Sigmoid colon (tissue), 7 donors: ENCODE results near the gene SPEM1. TPM values are rescaled to one million over a fixed set of nuclear protein-coding genes. Genes with fewer than 3 reads are reported as not detected.

Experiments
- DNase-seq: peaks from one replicate; pipeline ENCODE4 v3.0.0-alpha.2; 2019
- H3K27ac ChIP-seq, 4 donors: fragments of 200-600 bp; sonication (generic); one replicate each; pipeline ENCODE4 v1.5.1; 2016 to 2019; ENCODE audit warnings: mild to moderate bottlenecking in 1 of 4
- H3K27me3 ChIP-seq, 3 donors: fragments of 200-600 bp; sonication (generic); one replicate each; pipeline ENCODE4 v1.5.1; 2019; ENCODE audit warnings: mild to moderate bottlenecking in 1 of 3
- H3K36me3 ChIP-seq, 4 donors: fragments of 200-600 bp; sonication (generic); one replicate each; pipeline ENCODE4 v1.5.1; 2016 to 2019
- H3K4me1 ChIP-seq, 4 donors: fragments of 200-600 bp; sonication (generic); one replicate each; pipeline ENCODE4 v1.5.1; 2017 to 2019
- H3K4me3 ChIP-seq, 4 donors: fragments of 200-600 bp; sonication (generic); one replicate each; pipeline ENCODE4 v1.5.1; 2017 to 2019; ENCODE audit warnings: mild to moderate bottlenecking in 2 of 4, moderate library complexity in 1 of 4
- H3K9me3 ChIP-seq, 4 donors: fragments of 200-600 bp in 3 of 4; sonication (generic) in 3 of 4; one replicate each; pipeline versions ENCODE4 v1.5.1 to v1.6.1; 2013 to 2019
- EP300 ChIP-seq, 4 donors: sonication (generic); formaldehyde crosslinking; IDR thresholded peaks; one replicate each; pipeline ENCODE4 v1.6.1; 2017; ENCODE audit warnings: antibody characterized with exemption in 4 of 4
- POLR2A ChIP-seq, 2 donors: fragments of 450-650 bp; IDR thresholded peaks; one replicate each; pipeline ENCODE4 v1.6.1; 2016; ENCODE audit warnings: antibody characterized with exemption in 2 of 2, mild to moderate bottlenecking in 2 of 2, moderate library complexity in 2 of 2
- POLR2AphosphoS5 ChIP-seq, 4 donors: sonication (generic); formaldehyde crosslinking; IDR thresholded peaks; one replicate each; pipeline ENCODE4 v1.6.1; 2017; ENCODE audit warnings: antibody characterized with exemption in 4 of 4
- WGBS, 2 donors: extraction: QIAGEN DNeasy Blood & Tissue Kit; methylation state at CpG; one replicate each; pipeline ENCODE4 v1.1.7; 2013; 5-methylcytosine and 5-hydroxymethylcytosine counted together
- intact Hi-C: fragments of 100-400 bp; cut with DNase I; formaldehyde crosslinking; loops from one replicate; pipeline ENCODE4 v1.15.1; 2023
- polyA plus RNA-seq, 3 donors: library from polyadenylated mRNA; stranded (reverse); fragments of 200-250 nt; gene quantifications; one replicate each; pipeline ENCODE4 v1.2.3, GENCODE V29; 2013
- total RNA-seq, 4 donors: library from RNA; depleted of rRNA; stranded (reverse); fragments of >200 nt; gene quantifications; one replicate each; pipeline ENCODE4 v1.1.0, GENCODE V29; 2016
- TF ChIP-seq, protein P1 (sequence below), 4 experiments: fragments of 450-650 bp in 3 of 4; fragments of 200-600 bp in 1 of 4; IDR thresholded peaks; one replicate each; pipeline ENCODE4 v1.5.1; 2016 to 2019; ENCODE audit warnings: antibody characterized with exemption in 4 of 4, mild to moderate bottlenecking in 3 of 4, moderate library complexity in 2 of 4
- donor health status: healthy with polysubstance abuse.
- donor health status: Bipolar disorder and iron deficiency.
- donor health status: healthy.

Gene SPEM1
- total and polyA plus RNA-seq, 7 donors, result not detected

DNA sequence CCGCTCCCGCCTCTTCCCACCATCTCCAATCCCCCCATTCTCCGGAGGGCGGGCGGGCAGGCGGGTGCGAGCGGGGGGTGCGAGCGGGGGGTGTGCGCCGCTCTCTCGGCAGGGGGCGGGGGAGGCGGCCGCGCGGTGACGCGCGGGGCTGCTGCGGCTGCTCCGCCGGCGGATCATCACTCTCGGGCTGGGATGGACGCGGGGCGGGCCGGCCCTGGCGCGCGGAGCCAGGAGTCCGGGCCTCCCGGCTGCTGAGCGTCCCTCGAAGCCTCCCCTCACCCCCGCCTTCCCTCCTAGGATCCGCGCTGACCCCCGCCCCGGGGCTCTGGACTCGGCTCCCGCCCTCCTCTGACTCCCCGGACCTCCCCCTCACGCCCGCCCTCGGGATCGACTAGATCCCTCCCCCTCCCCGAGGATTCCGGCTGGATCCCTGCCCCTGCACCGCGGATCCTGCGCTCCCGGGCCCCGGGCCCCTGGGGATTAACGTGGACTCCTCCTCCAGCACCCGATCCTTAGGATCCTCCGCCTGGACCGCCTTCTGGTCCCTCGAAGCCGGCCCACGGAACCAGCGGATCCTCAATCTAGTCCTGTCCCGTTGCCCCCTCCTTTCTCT lies 15.3 kb upstream of the SPEM1 start:
- H3K4me3 ChIP-seq, result peak overlapping the region; percentile 70 to 93 (median 85)
- H3K4me1 ChIP-seq, result peaks cover 0 to 49% (median 34%) of the 10 kb centered on the region in 4 donors
- H3K9me3 ChIP-seq, result no peaks in the 10 kb centered on the region
- H3K36me3 ChIP-seq, result peaks cover 0 to 19% (median 4%) of the 10 kb centered on the region in 4 donors
- DNase-seq, result peak; percentile 90
- H3K27ac ChIP-seq, result peak overlapping the region; percentile 88 to 95 (median 92)
- TF ChIP-seq EP300 (IDR thresholded peaks at IDR 0.05) (no peak), POLR2A (IDR thresholded peaks at IDR 0.05) (peak in 1 of 2 donors; percentile 26), POLR2AphosphoS5 (IDR thresholded peaks at IDR 0.05) (peak; percentile 70 to 89 (median 78))
- 1% methylated on average over 65 of the region's 65 CpGs for WGBS, 2 donors
- intact Hi-C loops, result loop anchor here (2.0 to 10.0 kb wide), 5 partner anchors 32 to 760 kb away; partner anchors contain the start of genes GABARAP, KIAA0753 and TXNDC17
- H3K27me3 ChIP-seq, result no peaks in the 10 kb centered on the region

DNA sequence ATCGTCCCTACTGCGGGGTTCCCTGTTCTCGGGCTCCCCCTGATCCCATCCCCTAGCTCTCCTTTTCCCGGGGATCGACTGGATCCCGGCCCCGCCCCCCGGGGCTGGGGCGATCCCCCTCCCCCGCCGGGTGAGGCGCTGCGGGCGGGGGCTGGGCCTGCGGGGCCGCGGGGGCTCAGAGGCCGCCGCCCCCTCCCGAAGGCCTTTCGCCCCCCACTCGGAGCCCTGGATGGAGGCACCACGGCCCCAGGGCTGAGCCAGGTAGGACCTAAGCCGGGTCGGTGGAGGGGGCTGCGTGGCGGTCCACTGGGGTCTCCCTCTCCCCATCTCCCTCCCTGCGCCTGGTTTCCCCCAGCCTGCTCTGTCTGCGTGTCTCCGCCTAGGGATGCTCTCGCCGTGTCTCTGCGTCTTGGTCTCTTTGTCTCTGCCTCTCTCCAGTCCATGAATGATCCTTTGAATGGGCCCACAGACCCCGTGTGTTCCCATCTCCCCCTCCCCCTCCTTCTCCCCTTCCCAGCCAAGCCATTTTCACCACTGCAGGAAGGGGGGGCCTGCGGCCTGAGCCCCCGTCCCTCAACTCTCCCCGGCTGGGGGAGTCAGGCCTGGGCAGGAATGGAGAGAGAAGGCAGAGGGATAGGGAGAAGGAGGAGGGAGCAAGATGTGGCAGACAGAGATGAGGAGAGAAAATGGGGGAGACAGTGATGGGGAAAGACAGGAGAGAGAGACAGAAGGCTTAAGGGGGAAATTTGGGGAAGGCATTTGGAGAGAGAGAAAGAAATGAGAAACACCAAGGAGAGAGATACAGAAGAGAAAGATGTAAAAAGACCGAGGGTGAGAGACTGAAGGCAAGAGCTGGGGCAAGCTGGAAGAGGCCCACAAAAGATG lies 14.5 kb upstream of the SPEM1 start:
- Histone ChIP-seq H3K27ac (peak overlapping the region; percentile 88 to 95 (median 92)), H3K9me3 (no peaks in the 10 kb centered on the region), H3K4me3 (peak overlapping the region; percentile 70 to 93 (median 85)), H3K4me1 (peaks cover 0 to 45% (median 34%) of the 10 kb centered on the region in 4 donors), H3K36me3 (peaks cover 0 to 26% (median 6%) of the 10 kb centered on the region in 4 donors), H3K27me3 (no peaks in the 10 kb centered on the region)
- TF ChIP-seq POLR2AphosphoS5 (IDR thresholded peaks at IDR 0.05) (no peak), EP300 (IDR thresholded peaks at IDR 0.05) (no peak)
- no peak for DNase-seq
- 10 to 18% methylated on average over 38 of the region's 38 CpGs for WGBS, 2 donors
- intact Hi-C loops, result loop anchor here (2.0 to 10.0 kb wide), 4 partner anchors 31 to 761 kb away; partner anchors contain the start of genes KIAA0753 and TXNDC17

DNA sequence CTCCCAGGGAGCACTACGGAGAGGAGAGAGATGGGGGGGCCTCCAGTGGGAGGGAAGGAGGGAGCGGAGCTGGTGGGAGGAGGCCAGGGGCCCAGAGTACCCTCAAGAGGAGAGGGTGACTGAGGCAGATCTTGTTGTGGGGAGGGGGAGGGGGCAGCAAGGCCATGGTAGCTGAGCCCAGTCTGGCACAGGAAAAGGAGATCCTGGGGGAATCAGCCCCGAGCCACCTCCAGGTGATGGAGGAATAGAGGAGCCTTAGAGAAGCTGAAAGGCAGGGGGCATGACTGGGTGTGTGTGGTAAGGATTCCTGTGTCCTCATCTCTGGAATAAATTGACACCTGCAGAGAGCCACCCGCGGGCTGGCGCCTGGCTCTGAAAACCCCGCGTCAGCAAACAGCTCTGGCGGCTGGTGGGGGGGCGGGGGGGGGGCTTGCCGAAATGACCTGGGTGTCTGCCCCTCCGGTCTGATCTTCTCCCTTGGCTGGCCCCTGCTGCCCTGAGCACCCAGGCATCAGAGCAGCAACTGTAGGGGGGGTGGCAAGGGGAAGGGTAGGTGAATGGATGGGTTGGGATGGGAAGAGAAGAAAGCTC lies 13.8 kb upstream of the SPEM1 start:
- Histone ChIP-seq H3K36me3 (peaks cover 0 to 28% (median 7%) of the 10 kb centered on the region in 4 donors), H3K27ac (peak overlapping the region; percentile 88 to 95 (median 92)), H3K9me3 (no peaks in the 10 kb centered on the region), H3K4me3 (peak overlapping the region in 2 of 4 donors; percentile 81 to 89), H3K4me1 (peaks cover 0 to 41% (median 34%) of the 10 kb centered on the region in 4 donors), H3K27me3 (no peaks in the 10 kb centered on the region)
- no peak for DNase-seq
- intact Hi-C loops, result loop anchor here (10.0 kb wide), 1 partner anchor 762 kb away; the partner anchor contains the start of genes KIAA0753 and TXNDC17
- 25 to 57% methylated on average over 12 of the region's 12 CpGs for WGBS, 2 donors
- TF ChIP-seq POLR2AphosphoS5 (IDR thresholded peaks at IDR 0.05), result no peak
- TF ChIP-seq POLR2A (IDR thresholded peaks at IDR 0.05), result no peak
- no peak for TF ChIP-seq EP300 (IDR thresholded peaks at IDR 0.05)
- TF ChIP-seq, protein P1, sequence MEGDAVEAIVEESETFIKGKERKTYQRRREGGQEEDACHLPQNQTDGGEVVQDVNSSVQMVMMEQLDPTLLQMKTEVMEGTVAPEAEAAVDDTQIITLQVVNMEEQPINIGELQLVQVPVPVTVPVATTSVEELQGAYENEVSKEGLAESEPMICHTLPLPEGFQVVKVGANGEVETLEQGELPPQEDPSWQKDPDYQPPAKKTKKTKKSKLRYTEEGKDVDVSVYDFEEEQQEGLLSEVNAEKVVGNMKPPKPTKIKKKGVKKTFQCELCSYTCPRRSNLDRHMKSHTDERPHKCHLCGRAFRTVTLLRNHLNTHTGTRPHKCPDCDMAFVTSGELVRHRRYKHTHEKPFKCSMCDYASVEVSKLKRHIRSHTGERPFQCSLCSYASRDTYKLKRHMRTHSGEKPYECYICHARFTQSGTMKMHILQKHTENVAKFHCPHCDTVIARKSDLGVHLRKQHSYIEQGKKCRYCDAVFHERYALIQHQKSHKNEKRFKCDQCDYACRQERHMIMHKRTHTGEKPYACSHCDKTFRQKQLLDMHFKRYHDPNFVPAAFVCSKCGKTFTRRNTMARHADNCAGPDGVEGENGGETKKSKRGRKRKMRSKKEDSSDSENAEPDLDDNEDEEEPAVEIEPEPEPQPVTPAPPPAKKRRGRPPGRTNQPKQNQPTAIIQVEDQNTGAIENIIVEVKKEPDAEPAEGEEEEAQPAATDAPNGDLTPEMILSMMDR (IDR thresholded peaks at IDR 0.05), result no peak

DNA sequence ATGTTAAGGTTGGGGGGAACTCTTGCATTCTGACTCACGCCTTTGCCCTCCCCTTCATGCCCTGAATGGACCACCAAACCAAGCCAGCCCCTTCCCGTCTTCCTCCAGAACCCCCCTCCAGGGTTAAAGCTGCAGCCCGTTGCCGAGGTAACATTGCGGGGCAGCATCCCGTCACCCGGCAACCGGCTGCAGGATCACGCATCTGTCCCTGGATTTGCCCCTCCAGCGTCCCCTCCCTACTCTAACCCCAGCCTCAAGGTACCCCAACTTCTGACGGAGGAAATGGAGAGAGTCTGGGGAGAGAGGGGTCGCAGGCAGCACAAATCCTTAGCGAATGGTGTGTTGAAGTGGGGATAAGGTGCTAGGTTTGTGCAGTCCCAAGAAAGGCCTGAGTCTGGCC lies 13.0 kb upstream of the SPEM1 start:
- Histone ChIP-seq H3K36me3 (peaks cover 0 to 28% (median 7%) of the 10 kb centered on the region in 4 donors), H3K27ac (no peak overlapping the region), H3K4me1 (peaks cover 0 to 39% (median 32%) of the 10 kb centered on the region in 4 donors), H3K9me3 (no peaks in the 10 kb centered on the region), H3K27me3 (no peaks in the 10 kb centered on the region), H3K4me3 (no peak overlapping the region)
- intact Hi-C loops, result loop anchor here (10.0 kb wide), 1 partner anchor 762 kb away; the partner anchor contains the start of genes KIAA0753 and TXNDC17
- no peak for DNase-seq
- TF ChIP-seq POLR2A (IDR thresholded peaks at IDR 0.05), result no peak
- 83 to 84% methylated on average over 13 of the region's 13 CpGs for WGBS, 2 donors

DNA sequence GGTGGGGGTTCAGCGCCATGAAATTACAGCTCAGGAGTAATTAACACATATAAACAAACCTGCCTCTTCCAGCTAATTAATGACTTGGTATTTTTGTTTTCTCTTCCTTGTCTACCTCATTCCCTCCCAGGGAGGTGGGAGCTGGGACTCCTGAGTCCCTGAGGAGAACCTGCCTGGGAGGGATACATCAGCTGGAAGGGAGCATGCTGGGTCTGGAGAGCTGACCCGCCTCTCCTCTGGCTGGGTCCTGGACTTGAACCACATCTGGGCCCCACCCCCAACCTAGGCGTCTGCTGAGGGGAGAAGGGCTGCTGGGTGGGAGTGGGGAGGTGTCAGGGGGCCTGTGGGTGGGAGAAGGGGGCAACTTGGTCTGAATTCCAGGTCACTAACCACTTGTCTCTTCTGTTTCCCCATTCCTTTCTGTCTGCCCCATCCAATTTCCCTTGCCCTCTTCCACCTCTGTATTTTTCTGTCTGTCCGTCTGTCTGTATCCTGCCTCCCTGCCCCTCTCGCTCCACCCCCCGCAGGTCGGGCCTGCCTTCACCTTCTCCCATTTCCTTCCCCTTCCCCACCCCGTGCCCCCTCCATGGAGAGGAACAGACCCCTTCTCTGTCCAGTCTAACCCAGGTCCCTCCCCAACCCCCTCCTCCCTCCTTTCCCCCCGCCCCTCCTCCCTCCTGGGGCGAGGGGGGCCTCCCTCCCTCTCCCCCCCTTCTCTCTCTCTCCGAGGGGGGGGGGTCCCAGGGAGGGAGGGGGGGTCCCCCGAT lies 12.5 kb upstream of the SPEM1 start, which contains the start of gene NLGN2:
NLGN2 (plus strand) TSS at position 361 of the 767 bp plus-strand sequence. CDS start 411 bp downstream, outside the sequence.
- peaks cover 0 to 33% (median 26%) of the 10 kb centered on the region in 4 donors for H3K4me1 ChIP-seq
- 32 to 44% methylated on average over 11 to 12 of the region's 12 CpGs for WGBS, 2 donors
- H3K27ac ChIP-seq, result no peak within 1 kb of the TSS
- intact Hi-C loops, result loop anchor here (10.0 kb wide), 1 partner anchor 763 kb away; the partner anchor contains the start of genes KIAA0753 and TXNDC17
- no peaks in the 10 kb centered on the region for H3K27me3 ChIP-seq
- H3K4me3 ChIP-seq, result no peak within 1 kb of the TSS
- TF ChIP-seq POLR2AphosphoS5 (IDR thresholded peaks at IDR 0.05) (no peak), POLR2A (IDR thresholded peaks at IDR 0.05) (no peak), EP300 (IDR thresholded peaks at IDR 0.05) (no peak)
- TF ChIP-seq, protein P1 (IDR thresholded peaks at IDR 0.05), result no peak
- peaks cover 0 to 28% (median 7%) of the 10 kb centered on the region in 4 donors for H3K36me3 ChIP-seq
- H3K9me3 ChIP-seq, result no peaks in the 10 kb centered on the region
- no peak for DNase-seq
